SK-N-MC (cell line): Measurements from ENCODE around the gene NIT1.

Source experiments
- DNase-seq: peaks from one replicate; pipeline ENCODE4 v3.0.0-alpha.2; 2011; ENCODE audit warnings: low read depth, low spot score
- H3K27ac ChIP-seq: fragments of 200-600 bp; sonication (generic); 2 replicates; pipeline ENCODE4 v1.5.1; 2016; ENCODE audit warnings: mixed run types
- H3K36me3 ChIP-seq: fragments of 200-600 bp; sonication (generic); 2 replicates; pipeline ENCODE4 v1.6.1; 2017; ENCODE audit warnings: antibody characterized with exemption, low read length, mixed read lengths; ENCODE audit not compliant: insufficient read depth
- H3K4me3 ChIP-seq: fragments of 200-600 bp; sonication (generic); 2 replicates; pipeline ENCODE4 v1.5.1; 2016
- H3K9ac ChIP-seq: fragments of 200-600 bp; sonication (generic); 2 replicates; pipeline ENCODE4 v1.8.0; 2017; ENCODE audit warnings: mixed run types, mixed read lengths; ENCODE audit not compliant: insufficient read length
- H3K9me3 ChIP-seq: fragments of 200-600 bp; sonication (generic); 2 replicates; pipeline ENCODE4 v1.6.1; 2017; ENCODE audit warnings: low read depth, mild to moderate bottlenecking, antibody characterized with exemption, low read length, moderate library complexity, mixed read lengths
- EZH2 ChIP-seq: fragments of 200-600 bp; sonication (generic); IDR thresholded peaks from one replicate; pipeline ENCODE4 v1.6.1; 2017; ENCODE audit warnings: antibody characterized with exemption
- FOXP2 ChIP-seq: optimal IDR thresholded peaks from 2 replicates; pipeline ENCODE3; 2011; ENCODE audit warnings: mild to moderate bottlenecking, moderate library complexity; ENCODE audit not compliant: insufficient read depth; ENCODE audit errors: extremely low read length, control extremely low read depth
- POLR2AphosphoS5 ChIP-seq: IDR thresholded peaks from 2 replicates; pipeline ENCODE4 v1.6.1; 2012; ENCODE audit warnings: mild to moderate bottlenecking, low read depth, low read length, borderline replicate concordance

Gene NIT1

DNA sequence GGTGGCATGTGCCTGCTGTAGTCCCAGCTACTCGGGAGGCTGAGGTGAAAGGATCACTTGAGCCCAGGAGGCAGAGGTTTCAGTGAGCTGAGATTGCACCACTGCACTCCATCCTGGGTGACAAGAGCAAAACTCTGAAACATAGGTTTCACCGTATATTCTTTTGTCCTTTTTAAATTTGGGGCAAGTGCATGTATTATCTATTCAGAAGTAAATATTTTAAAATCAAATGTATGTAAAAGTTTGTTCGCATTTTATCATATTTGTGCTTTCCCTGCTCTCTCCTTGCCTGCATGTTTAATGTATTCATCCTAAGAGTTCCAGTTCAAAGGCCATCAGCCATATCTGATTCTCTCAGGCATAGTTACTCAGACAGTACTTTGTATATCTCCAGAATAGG, 27.9 kb downstream of the NIT1 start:
- H3K36me3 ChIP-seq, result no peaks in the 10 kb centered on the region
- H3K4me3 ChIP-seq, result no peak overlapping the region
- no peaks in the 10 kb centered on the region for H3K9me3 ChIP-seq
- H3K27ac ChIP-seq, result no peak overlapping the region
- no peak overlapping the region for H3K9ac ChIP-seq
- no peak for DNase-seq
- TF ChIP-seq POLR2AphosphoS5, result no peak
- no peak for TF ChIP-seq EZH2
- TF ChIP-seq FOXP2, result no peak

- peak overlapping the region; percentile 97 for H3K4me3 ChIP-seq
- peak overlapping the region; percentile 99 for H3K27ac ChIP-seq
Observed at GRCh38 chr1:161153176-161153575, 35.3 kb downstream of the NIT1 start.

GRCh38 chr1:161153682-161154337, 35.9 kb downstream of the NIT1 start, which contains the start of gene UFC1:
TSS of gene UFC1 (plus strand) at chr1:161153978. CDS start at chr1:161153998, 20 bp downstream.
- H3K4me3 ChIP-seq, result peak within 1 kb of the TSS; percentile 97
- H3K27ac ChIP-seq, result peak within 1 kb of the TSS; percentile 99
- H3K36me3 ChIP-seq, result 0 out of 2 replicates have a peak, but pooled peaks cover 8% of the 10 kb centered on the region
- peak within 1 kb of the TSS; percentile 100 for H3K9ac ChIP-seq
- TF ChIP-seq POLR2AphosphoS5, result peak; percentile 79
- no peak for TF ChIP-seq FOXP2
- H3K9me3 ChIP-seq, result no peaks in the 10 kb centered on the region
- peak; percentile 87 for DNase-seq

More at GRCh38 chr1:161153176-161153575, 35.3 kb downstream of the NIT1 start:
- no peak for DNase-seq
- no peak for TF ChIP-seq EZH2
- no peak for TF ChIP-seq POLR2AphosphoS5
- TF ChIP-seq FOXP2, result no peak
- H3K9ac ChIP-seq, result peak overlapping the region; percentile 100
- H3K9me3 ChIP-seq, result no peaks in the 10 kb centered on the region
- 0 out of 2 replicates have a peak, but pooled peaks cover 3% of the 10 kb centered on the region for H3K36me3 ChIP-seq

GRCh38 chr1:161157867-161158266, 40.0 kb downstream of the NIT1 start:
- H3K9ac ChIP-seq, result no peak overlapping the region
- H3K27ac ChIP-seq, result no peak overlapping the region
- TF ChIP-seq POLR2AphosphoS5 (no peak), FOXP2 (no peak), EZH2 (no peak)
- H3K36me3 ChIP-seq, result peaks cover 27% of the 10 kb centered on the region; the same call in 1 of the 2 replicates
- no peak for DNase-seq
- no peaks in the 10 kb centered on the region for H3K9me3 ChIP-seq
- no peak overlapping the region for H3K4me3 ChIP-seq

DNA sequence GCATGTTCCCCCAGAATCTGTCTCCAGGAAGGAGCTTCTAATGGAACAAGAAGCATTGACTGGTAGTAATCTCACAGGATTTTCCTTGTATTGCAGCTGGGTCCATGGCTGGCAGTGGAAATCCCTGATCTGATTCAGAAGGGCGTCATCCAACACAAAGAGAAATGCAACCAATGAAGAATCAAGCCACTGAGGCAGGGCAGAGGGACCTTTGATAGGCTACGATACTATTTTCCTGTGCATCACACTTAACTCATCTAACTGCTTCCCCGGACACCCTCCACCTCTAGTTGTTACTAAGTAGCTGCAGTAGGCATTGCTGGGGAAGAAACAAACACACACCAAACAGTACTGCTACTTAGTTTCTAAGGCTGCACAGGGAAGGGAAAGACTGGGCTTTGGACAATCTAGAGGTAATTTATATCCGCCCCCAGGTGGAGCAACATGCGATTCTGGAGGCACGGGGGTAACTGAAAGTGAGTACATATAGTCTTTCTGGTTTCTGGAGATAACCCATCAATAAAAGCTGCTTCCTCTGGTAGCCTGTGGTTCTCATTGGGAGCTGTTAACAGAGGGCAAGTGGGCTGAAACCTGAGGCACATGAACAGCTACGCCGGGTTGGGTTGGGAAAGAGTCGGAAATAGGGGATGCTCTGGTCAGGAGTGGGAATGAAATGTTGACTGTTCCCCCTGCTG, 40.6 kb downstream of the NIT1 start:
- H3K27ac ChIP-seq, result no peak overlapping the region
- H3K4me3 ChIP-seq, result peak overlapping the region; percentile 88
- no peak overlapping the region for H3K9ac ChIP-seq
- H3K9me3 ChIP-seq, result no peaks in the 10 kb centered on the region
- H3K36me3 ChIP-seq, result peaks cover 28% of the 10 kb centered on the region; the same call in 1 of the 2 replicates
- no peak for TF ChIP-seq FOXP2
- no peak for TF ChIP-seq EZH2
- TF ChIP-seq POLR2AphosphoS5, result no peak
- DNase-seq, result no peak

DNA sequence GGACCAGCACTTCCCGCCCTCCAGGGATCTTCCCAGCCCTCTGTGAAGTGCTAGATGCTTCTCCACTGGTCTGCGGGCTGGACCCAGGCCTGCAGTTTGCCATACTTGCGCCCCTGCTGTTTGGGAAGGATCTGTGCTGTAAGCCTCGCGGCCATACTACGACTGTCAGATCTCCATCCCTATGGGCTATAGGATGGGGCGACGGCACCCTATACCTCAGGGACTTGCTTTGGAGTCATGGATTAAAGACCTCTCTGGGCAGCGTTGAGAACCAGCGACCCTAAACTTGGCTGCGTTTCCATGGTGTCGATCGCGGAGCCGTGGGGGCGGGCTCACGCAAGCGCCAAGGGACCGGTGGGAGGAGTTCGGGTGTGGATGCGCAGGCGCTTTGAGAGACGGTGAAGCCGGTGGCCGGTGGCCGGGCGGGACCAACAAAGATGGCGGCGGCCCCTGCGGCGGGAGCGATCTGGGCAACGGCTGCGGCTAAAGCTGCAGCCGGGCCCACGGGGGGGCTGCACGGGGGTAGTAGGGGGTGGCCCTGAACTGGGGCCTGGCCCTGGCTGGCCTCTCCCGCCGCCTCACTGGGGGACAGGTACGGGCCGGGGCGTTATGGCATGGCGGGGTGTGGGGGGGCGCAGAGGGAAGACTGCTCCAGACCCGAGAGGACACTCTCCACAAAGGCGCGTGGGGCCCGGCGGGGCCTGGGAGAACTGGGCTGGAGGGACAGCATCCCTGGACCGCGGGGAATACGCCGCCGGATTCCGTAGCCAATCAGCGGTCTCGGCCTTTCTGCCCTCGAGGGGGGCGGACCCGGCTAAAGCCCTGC, 41.4 kb downstream of the NIT1 start, which contains the start of gene USP21:
TSS of gene USP21 (plus strand) at position 414 of the 826 bp plus-strand sequence. CDS start 1,141 bp downstream, outside the sequence.
- Histone ChIP-seq H3K27ac (no peak within 1 kb of the TSS), H3K9me3 (no peaks in the 10 kb centered on the region), H3K36me3 (peaks cover 28% of the 10 kb centered on the region; the same call in 1 of the 2 replicates), H3K9ac (peak within 1 kb of the TSS; percentile 95), H3K4me3 (peak within 1 kb of the TSS; percentile 88)
- DNase-seq, result no peak
- TF ChIP-seq EZH2 (no peak), POLR2AphosphoS5 (peak; percentile 89)

DNA sequence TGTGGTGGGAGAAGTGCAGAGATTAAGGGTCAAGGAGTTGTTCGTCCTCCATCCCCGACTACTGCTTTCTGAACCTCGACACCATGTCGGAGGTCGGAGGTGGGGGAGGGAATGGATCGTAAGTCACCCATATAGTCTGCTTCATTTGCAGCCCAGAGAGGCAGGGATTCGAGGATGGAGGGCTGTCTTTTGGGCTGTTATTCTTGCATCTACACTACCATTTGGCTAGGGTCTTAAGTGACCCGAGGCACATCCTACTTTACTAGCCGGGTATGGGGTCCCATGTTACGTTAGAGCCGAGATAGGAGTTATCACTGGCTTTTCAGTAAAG, 42.0 kb downstream of the NIT1 start:
- Histone ChIP-seq H3K36me3 (peaks cover 30% of the 10 kb centered on the region; the same call in 1 of the 2 replicates), H3K4me3 (peak overlapping the region; percentile 88), H3K27ac (no peak overlapping the region), H3K9ac (peak overlapping the region; percentile 95), H3K9me3 (no peaks in the 10 kb centered on the region)
- TF ChIP-seq EZH2 (no peak), FOXP2 (no peak), POLR2AphosphoS5 (no peak)
- DNase-seq, result no peak

DNA sequence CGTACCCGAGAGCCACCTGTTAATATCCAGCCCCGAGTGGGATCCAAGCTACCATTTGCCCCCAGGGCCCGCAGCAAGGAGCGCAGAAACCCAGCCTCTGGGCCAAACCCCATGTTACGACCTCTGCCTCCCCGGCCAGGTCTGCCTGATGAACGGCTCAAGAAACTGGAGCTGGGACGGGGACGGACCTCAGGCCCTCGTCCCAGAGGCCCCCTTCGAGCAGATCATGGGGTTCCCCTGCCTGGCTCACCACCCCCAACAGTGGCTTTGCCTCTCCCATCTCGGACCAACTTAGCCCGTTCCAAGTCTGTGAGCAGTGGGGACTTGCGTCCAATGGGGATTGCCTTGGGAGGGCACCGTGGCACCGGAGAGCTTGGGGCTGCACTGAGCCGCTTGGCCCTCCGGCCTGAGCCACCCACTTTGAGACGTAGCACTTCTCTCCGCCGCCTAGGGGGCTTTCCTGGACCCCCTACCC, 42.8 kb downstream of the NIT1 start:
- no peak for DNase-seq
- Histone ChIP-seq H3K9ac (no peak overlapping the region), H3K4me3 (no peak overlapping the region), H3K27ac (no peak overlapping the region), H3K36me3 (peaks cover 30% of the 10 kb centered on the region; the same call in 1 of the 2 replicates), H3K9me3 (no peaks in the 10 kb centered on the region)
- TF ChIP-seq EZH2, result no peak
- no peak for TF ChIP-seq FOXP2
- no peak for TF ChIP-seq POLR2AphosphoS5
